H9 (cell line): ENCODE measurements around the gene TTC28. TPM values are rescaled to one million over a fixed set of nuclear protein-coding genes. Genes with fewer than 3 reads are reported as not detected.

ENCODE experiments used
- DNase-seq: peaks from one replicate; pipeline ENCODE4 v3.0.0-alpha.2; 2017
- H2AFZ ChIP-seq: one replicate; pipeline ENCODE4 v1.6.1; 2013; ENCODE audit warnings: mild to moderate bottlenecking, low read length, control low read depth, moderate library complexity
- H2AK5ac ChIP-seq: 2 replicates; pipeline ENCODE4 v1.6.1; 2013; ENCODE audit warnings: low read length, control low read depth, mixed read lengths; ENCODE audit not compliant: insufficient read length
- H2BK120ac ChIP-seq: one replicate; pipeline ENCODE4 v1.6.1; 2013; ENCODE audit warnings: low read depth, mild to moderate bottlenecking, low read length, control low read depth, inconsistent platforms; ENCODE audit not compliant: poor library complexity, severe bottlenecking
- H2BK12ac ChIP-seq: 2 replicates; pipeline ENCODE4 v1.6.1; 2013; ENCODE audit warnings: low read length, control low read depth, mixed read lengths, low read depth; ENCODE audit not compliant: insufficient read length
- H2BK15ac ChIP-seq: 2 replicates; pipeline ENCODE4 v1.6.1; 2013; ENCODE audit warnings: low read depth, low read length, control low read depth
- H2BK20ac ChIP-seq: one replicate; pipeline ENCODE4 v1.6.1; 2013; ENCODE audit warnings: low read depth, mild to moderate bottlenecking, low read length, control low read depth, inconsistent platforms; ENCODE audit not compliant: poor library complexity, severe bottlenecking
- H2BK5ac ChIP-seq: 2 replicates; pipeline ENCODE4 v1.6.1; 2013; ENCODE audit warnings: low read length, control low read depth, mixed read lengths; ENCODE audit not compliant: insufficient read length
- H3K14ac ChIP-seq: 2 replicates; pipeline ENCODE4 v1.6.1; 2013; ENCODE audit warnings: low read length, control low read depth; ENCODE audit not compliant: insufficient read depth
- H3K18ac ChIP-seq: 2 replicates; pipeline ENCODE4 v1.6.1; 2013; ENCODE audit warnings: low read depth, mild to moderate bottlenecking, mixed read lengths, low read length, control low read depth; ENCODE audit not compliant: insufficient read length
- H3K23ac ChIP-seq: 2 replicates; pipeline ENCODE4 v1.6.1; 2013; ENCODE audit warnings: low read length, control low read depth, mixed read lengths, low read depth; ENCODE audit not compliant: insufficient read length
- H3K23me2 ChIP-seq: 2 replicates; pipeline ENCODE4 v1.6.1; 2013; ENCODE audit warnings: low read depth, mild to moderate bottlenecking, mixed read lengths, low read length, control low read depth; ENCODE audit not compliant: insufficient read length, poor library complexity, severe bottlenecking
- H3K27ac ChIP-seq: 2 replicates; pipeline ENCODE4 v1.5.1; 2013; ENCODE audit warnings: low read length, control low read depth, mixed read lengths, low read depth; ENCODE audit not compliant: insufficient read length
- H3K27me3 ChIP-seq: 2 replicates; pipeline ENCODE4 v1.6.1; 2013; ENCODE audit warnings: low read length, control low read depth, inconsistent platforms; ENCODE audit not compliant: insufficient read depth
- H3K4ac ChIP-seq: 2 replicates; pipeline ENCODE4 v1.6.1; 2013; ENCODE audit warnings: low read depth, mild to moderate bottlenecking, control low read depth, inconsistent platforms, low read length, moderate library complexity
- H3K4me1 ChIP-seq: 2 replicates; pipeline ENCODE4 v1.6.1; 2013; ENCODE audit warnings: low read length, control low read depth, inconsistent platforms; ENCODE audit not compliant: insufficient read depth
- H3K4me2 ChIP-seq: 2 replicates; pipeline ENCODE4 v1.6.1; 2013; ENCODE audit warnings: low read length, control low read depth, mixed read lengths; ENCODE audit not compliant: insufficient read length, insufficient read depth
- H3K56ac ChIP-seq: 2 replicates; pipeline ENCODE4 v1.6.1; 2013; ENCODE audit warnings: low read depth, mild to moderate bottlenecking, mixed read lengths, low read length, control low read depth; ENCODE audit not compliant: insufficient read length
- H3K79me1 ChIP-seq: 2 replicates; pipeline ENCODE4 v1.6.1; 2013; ENCODE audit warnings: low read depth, mild to moderate bottlenecking, moderate library complexity, low read length, control low read depth, inconsistent platforms; ENCODE audit not compliant: insufficient read depth, poor library complexity, severe bottlenecking
- H3K79me2 ChIP-seq: 2 replicates; pipeline ENCODE4 v1.6.1; 2013; ENCODE audit warnings: low read length, control low read depth, inconsistent platforms; ENCODE audit not compliant: insufficient read depth
- H3K9ac ChIP-seq: 2 replicates; pipeline ENCODE4 v1.6.1; 2013; ENCODE audit warnings: low read length, control low read depth, mixed read lengths; ENCODE audit not compliant: insufficient read length; ENCODE audit errors: extremely low read depth
- H3K9me3 ChIP-seq: one replicate; pipeline ENCODE4 v1.6.1; 2013; ENCODE audit warnings: low read depth, low read length, inconsistent platforms; ENCODE audit not compliant: control insufficient read depth
- H3T11ph ChIP-seq: one replicate; pipeline ENCODE4 v1.6.1; 2013; ENCODE audit warnings: mild to moderate bottlenecking, low read length, control low read depth, inconsistent platforms
- H4K20me1 ChIP-seq: one replicate; pipeline ENCODE4 v1.6.1; 2013; ENCODE audit not compliant: control insufficient read depth, insufficient read length, insufficient read depth
- H4K5ac ChIP-seq: 2 replicates; pipeline ENCODE4 v1.6.1; 2013; ENCODE audit warnings: low read depth, mild to moderate bottlenecking, mixed read lengths, low read length, control low read depth; ENCODE audit not compliant: insufficient read length
- H4K8ac ChIP-seq: replicated peaks from 2 replicates; pipeline ENCODE4 v1.6.1; 2013; ENCODE audit warnings: low read length, control low read depth, mixed read lengths, low read depth; ENCODE audit not compliant: insufficient read length
- H4K91ac ChIP-seq: 2 replicates; pipeline ENCODE4 v1.6.1; 2013; ENCODE audit warnings: low read depth, mild to moderate bottlenecking, moderate library complexity, mixed read lengths, low read length, control low read depth; ENCODE audit not compliant: insufficient read length
- H3K27ac Mint-ChIP-seq, 3 experiments: 2 replicates in 2 of 3; 3 replicates in 1 of 3; pipeline ENCODE4 v1.8.0; 2020 to 2021; ENCODE audit warnings: mixed read lengths in 3 of 3, mild to moderate bottlenecking in 1 of 3, moderate library complexity in 1 of 3
- H3K27me3 Mint-ChIP-seq: 2 replicates; pipeline ENCODE4 v1.8.0; 2021; ENCODE audit warnings: low read depth, mild to moderate bottlenecking, moderate library complexity, mixed read lengths
- H3K36me3 Mint-ChIP-seq, 3 experiments: 2 replicates in 2 of 3; 3 replicates in 1 of 3; pipeline ENCODE4 v1.8.0; 2020 to 2021; ENCODE audit warnings: low read depth in 3 of 3, mixed read lengths in 3 of 3; ENCODE audit not compliant: insufficient read depth in 1 of 3
- H3K4me1 Mint-ChIP-seq, 2 experiments: 2 replicates each; pipeline ENCODE4 v1.8.0; 2020; ENCODE audit warnings: mixed read lengths in 2 of 2
- H3K4me3 Mint-ChIP-seq, 2 experiments: 2 replicates in 1 of 2; 3 replicates in 1 of 2; pipeline ENCODE4 v1.8.0; 2020 to 2021; ENCODE audit warnings: mild to moderate bottlenecking in 2 of 2, mixed read lengths in 2 of 2, moderate library complexity in 1 of 2
- H3K9me3 Mint-ChIP-seq, 2 experiments: 2 replicates in 1 of 2; 3 replicates in 1 of 2; pipeline ENCODE4 v1.8.0; 2020; ENCODE audit warnings: mild to moderate bottlenecking in 2 of 2, mixed read lengths in 2 of 2, moderate library complexity in 1 of 2
- WGBS: extraction: QIAGEN DNeasy Blood & Tissue Kit; methylation state at CpG from one replicate; pipeline ENCODE4 v1.1.7; 2013; ENCODE audit warnings: missing lambda C conversion rate, low lambda C conversion rate, mixed read lengths; ENCODE audit not compliant: insufficient read length; ENCODE audit errors: extremely low coverage; 5-methylcytosine and 5-hydroxymethylcytosine counted together
- total RNA-seq: library from RNA; stranded (reverse); gene quantifications from 2 replicates; pipeline ENCODE4 v1.2.1, GENCODE V29; 2021
- TF ChIP-seq, protein P1 (sequence below): fragments of 200-600 bp; sonication (generic); conservative IDR thresholded peaks from 3 replicates; pipeline ENCODE4 v1.8.0; 2021; ENCODE audit warnings: antibody characterized with exemption, mild to moderate bottlenecking

The TTC28 gene
- total RNA-seq, 1 experiment from 2014 or later: 13.6 TPM

DNA sequence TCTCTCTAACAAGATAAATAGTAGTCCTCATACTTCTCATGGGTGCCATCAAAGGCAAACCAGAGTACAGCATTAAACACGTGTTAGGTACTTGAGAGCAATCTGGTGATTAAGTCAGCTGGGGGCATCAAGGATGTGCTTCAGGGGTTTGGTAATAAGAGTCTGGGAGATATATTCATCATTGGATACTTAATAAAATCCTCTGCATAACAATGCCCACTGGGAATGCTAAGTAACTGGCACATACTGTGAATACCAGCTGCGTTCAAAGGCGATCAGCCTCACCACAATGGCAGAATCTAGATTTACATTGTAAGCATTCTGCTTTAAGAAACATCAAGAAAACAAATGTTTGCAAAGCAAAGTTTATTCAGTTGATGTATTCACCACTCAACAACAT is 492.0 kb downstream of the TTC28 start:
- Histone ChIP-seq H2BK5ac (no peak overlapping the region), H2BK12ac (no peak overlapping the region), H2BK15ac (no peak overlapping the region), H3K4me2 (no peak overlapping the region), H3T11ph (no peak overlapping the region), H3K9me3 (no peaks in the 10 kb centered on the region), H3K56ac (no peak overlapping the region), H3K23ac (no peak overlapping the region), H3K4me1 (peaks cover 7% of the 10 kb centered on the region), H4K20me1 (no peaks in the 10 kb centered on the region), H3K9ac (no peak overlapping the region), H4K8ac (no peak overlapping the region), H3K27me3 (no peaks in the 10 kb centered on the region), H3K18ac (no peak overlapping the region), H2BK20ac (no peak overlapping the region), H4K91ac (no peak overlapping the region), H2AFZ (no peak overlapping the region), H3K4ac (no peak overlapping the region), H3K14ac (no peak overlapping the region), H2BK120ac (no peak overlapping the region), H3K79me1 (no peaks in the 10 kb centered on the region), H3K79me2 (no peaks in the 10 kb centered on the region), H3K27ac (no peak overlapping the region), H4K5ac (no peak overlapping the region), H3K23me2 (no peaks in the 10 kb centered on the region), H2AK5ac (no peak overlapping the region)
- H3K27ac Mint-ChIP-seq: peak overlapping the region in 1 of 3 experiments; percentile 68; a peak in 2 of 7 replicates
- H3K36me3 Mint-ChIP-seq: peaks cover 5 to 21% (median 11%) of the 10 kb centered on the region in 3 experiments; a peak in 5 of 7 replicates
- H3K4me3 Mint-ChIP-seq: no peak overlapping the region
- H3K4me1 Mint-ChIP-seq: peaks cover 22 to 29% of the 10 kb centered on the region in 2 experiments
- WGBS: no CpG with 5 or more reads among the region's 3 CpGs
- TF ChIP-seq, protein P1, sequence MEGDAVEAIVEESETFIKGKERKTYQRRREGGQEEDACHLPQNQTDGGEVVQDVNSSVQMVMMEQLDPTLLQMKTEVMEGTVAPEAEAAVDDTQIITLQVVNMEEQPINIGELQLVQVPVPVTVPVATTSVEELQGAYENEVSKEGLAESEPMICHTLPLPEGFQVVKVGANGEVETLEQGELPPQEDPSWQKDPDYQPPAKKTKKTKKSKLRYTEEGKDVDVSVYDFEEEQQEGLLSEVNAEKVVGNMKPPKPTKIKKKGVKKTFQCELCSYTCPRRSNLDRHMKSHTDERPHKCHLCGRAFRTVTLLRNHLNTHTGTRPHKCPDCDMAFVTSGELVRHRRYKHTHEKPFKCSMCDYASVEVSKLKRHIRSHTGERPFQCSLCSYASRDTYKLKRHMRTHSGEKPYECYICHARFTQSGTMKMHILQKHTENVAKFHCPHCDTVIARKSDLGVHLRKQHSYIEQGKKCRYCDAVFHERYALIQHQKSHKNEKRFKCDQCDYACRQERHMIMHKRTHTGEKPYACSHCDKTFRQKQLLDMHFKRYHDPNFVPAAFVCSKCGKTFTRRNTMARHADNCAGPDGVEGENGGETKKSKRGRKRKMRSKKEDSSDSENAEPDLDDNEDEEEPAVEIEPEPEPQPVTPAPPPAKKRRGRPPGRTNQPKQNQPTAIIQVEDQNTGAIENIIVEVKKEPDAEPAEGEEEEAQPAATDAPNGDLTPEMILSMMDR: no peak
- H3K9me3 Mint-ChIP-seq: peaks cover 15 to 19% of the 10 kb centered on the region in 2 experiments
- no peak for DNase-seq
- peaks cover 4% of the 10 kb centered on the region; the same call in 1 of the 2 replicates for H3K27me3 Mint-ChIP-seq
